HG03457 (cell line): ENCODE data around the gene TNKS2.

Experiments
- ATAC-seq: cut with Tn5 transposase; IDR thresholded peaks from one replicate; pipeline ENCODE4 v1.9.1; 2021; ENCODE audit warnings: moderate number of reproducible peaks; ENCODE audit not compliant: unreplicated experiment

Gene TNKS2

DNA sequence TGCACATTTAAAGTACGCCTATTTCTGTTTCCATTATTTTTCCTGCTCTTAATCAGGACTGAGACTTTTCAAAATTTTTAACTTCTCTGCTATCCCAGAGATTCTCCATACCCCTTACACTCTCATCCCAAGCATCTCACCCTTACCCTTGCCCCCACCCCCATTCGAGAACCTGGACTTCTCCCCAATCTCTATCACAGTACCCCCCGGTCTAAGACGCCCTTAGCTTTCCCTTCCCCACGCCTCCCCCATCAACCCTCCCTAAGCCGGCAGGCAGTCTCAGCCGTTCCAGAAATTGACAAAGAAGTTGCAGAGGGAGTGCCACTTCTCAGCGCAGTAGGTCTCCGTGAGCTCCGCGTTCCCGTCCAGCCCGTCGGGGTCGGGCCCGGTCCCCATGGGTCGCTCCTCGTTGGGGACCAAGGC lies 109.7 kb downstream of the TNKS2 start:
- ATAC-seq: no peak

DNA sequence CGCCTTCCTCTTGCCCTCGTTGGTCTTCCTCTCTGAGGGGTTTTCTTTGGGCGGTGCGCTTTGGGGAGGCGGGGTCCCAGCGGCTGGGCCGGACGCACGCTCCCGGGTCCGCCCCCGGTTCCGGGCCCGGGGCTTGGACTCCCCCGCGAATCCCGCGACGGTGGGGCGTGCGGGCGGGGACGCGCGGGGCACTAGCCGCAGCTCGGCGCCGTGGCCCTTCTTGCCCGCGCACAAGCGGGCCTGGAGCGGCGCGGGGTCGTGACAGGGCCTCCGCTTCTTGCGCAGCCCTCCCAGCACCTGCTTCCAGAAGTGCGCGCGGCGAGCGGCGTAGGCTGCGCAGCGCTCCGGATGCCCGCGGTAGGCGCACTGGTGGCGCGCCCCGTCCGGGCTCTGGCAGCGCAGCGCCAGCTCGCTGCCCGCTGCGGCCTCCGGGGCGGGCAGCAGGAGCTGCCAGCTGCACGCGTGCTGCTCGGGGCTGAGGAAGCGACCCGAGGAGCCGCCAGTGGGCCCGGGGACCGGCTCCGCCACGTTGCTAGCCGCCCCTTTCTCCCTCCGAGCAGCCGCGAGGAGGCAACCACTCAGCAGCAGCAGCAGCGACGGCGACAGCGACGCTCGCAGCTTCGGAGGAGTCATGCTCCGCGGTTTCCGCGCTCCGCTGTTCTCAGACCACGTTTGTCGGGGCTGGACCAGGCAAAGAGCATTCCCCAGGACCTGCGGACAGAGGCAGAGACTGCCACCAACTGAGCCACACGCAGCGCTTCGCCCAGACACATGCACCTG lies 110.3 kb downstream of the TNKS2 start:
- ATAC-seq: peak; percentile 81

DNA sequence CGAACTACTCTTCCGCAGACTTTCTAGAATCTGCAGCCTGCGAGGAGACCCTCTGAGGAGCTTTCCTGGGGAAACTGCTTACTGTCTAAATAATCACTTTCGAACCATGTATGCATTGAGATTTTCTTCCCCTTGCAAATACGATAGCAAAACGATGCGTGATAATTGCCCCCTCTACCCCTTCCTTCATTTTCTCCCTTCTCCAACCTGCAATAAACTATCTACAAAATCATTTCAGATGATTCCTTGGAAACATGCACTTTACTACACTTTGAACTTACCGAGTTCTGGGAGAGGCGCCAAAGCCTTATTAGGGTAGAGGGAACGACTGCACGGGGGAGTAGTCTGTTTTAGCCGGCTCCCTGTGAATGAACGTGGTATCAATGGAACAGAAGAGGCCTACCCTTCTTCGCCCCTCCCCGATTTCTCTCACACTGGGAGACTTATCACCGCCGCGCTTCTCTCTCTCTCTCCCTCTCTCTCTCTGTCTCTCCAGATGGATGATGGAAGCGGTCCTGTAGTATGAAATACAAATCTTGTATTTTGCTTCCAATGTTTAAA lies 111.0 kb downstream of the TNKS2 start, which contains the start of gene FGFBP3:
Gene FGFBP3, minus strand, starts transcription at position 370 of the 561 bp plus-strand sequence. CDS start 517 bp downstream, outside the sequence.
- no peak for ATAC-seq

DNA sequence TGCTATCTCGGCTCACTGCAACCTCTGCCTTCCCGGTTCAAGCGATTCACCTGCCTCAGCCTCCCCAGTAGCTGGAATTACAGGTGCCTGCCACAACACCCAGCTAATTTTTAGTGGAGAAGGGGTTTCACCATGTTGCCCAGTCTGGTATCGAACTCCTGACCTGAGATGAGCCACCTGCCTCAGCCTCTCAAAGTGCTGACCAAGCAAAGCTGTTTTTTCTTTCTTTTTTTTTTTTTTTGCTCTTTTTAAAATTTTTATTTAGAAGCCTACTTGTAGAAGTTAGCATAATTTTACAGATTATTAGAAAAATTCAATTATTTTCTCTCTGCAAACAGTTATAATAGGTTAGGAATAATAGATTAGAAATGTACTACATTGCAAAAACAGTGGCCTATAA lies 112.2 kb downstream of the TNKS2 start:
- no peak for ATAC-seq
